K562 (cell line): ENCODE data around the gene PNLIPRP2. TPM values are rescaled to one million over a fixed set of nuclear protein-coding genes. Genes with fewer than 3 reads are reported as not detected.

Experiments
- ATAC-seq: fragments of 200-7000 bp; cut with Tn5 transposase; 3 replicates; pipeline ENCODE4 v1.9.1; 2020; ENCODE audit warnings: moderate library complexity
- BruUV-seq: library from RNA; stranded (reverse); fragments of 400-500 nt; replicated peaks from 2 replicates; lab custom pipeline; 2021; lab: Mats Ljungman, UMichigan
- CTCF ChIA-PET: fragments of 300-600 bp; formaldehyde crosslinking; extraction: SDS; loops from one replicate; lab custom pipeline; 2021; ENCODE audit warnings: low intra/inter-chr PET ratio; lab: Yijun Ruan, JAX
- POLR2A ChIA-PET: fragments of 300-600, 350-650 bp; sonication (Branson Sonifier 250); formaldehyde crosslinking; extraction: SDS; loops from one replicate; lab custom pipeline; 2021; ENCODE audit warnings: antibody characterized with exemption, inconsistent platforms; lab: Yijun Ruan, JAX
- DNase-seq, 4 experiments: peaks; one replicate each; pipeline versions ENCODE4 v3.0.0 to v3.0.0-alpha.2; 2011 to 2018; ENCODE audit warnings: low spot score in 3 of 4, mixed read lengths in 3 of 4; ENCODE audit errors: extremely low read depth in 1 of 4
- FAIRE-seq: peaks from 2 replicates; lab custom pipeline; 2011; peaks lifted over from hg19 to GRCh38; lab: Jason Lieb, UNC
- H2AFZ ChIP-seq: 2 replicates; pipeline ENCODE4 v1.6.0; 2011; ENCODE audit warnings: low read depth, low read length, control low read depth, inconsistent platforms
- H3K27ac ChIP-seq: fragments of 200-600 bp; 3 replicates; pipeline ENCODE4 v1.8.0; 2011; ENCODE audit warnings: low read depth, mild to moderate bottlenecking, control low read depth, inconsistent platforms, low read length, moderate library complexity, mixed read lengths; ENCODE audit errors: extremely low read depth
- H3K27me3 ChIP-seq, 2 experiments: fragments of 300-600 bp in 1 of 2; 2 replicates in 1 of 2; 3 replicates in 1 of 2; pipeline versions ENCODE4 v1.6.0 to v1.8.0; 2011; ENCODE audit warnings: inconsistent platforms in 2 of 2, low read length in 2 of 2, mild to moderate bottlenecking in 1 of 2, mixed read lengths in 1 of 2, moderate library complexity in 1 of 2; ENCODE audit not compliant: control insufficient read depth in 2 of 2, insufficient read depth in 2 of 2
- H3K36me3 ChIP-seq: fragments of 300-600 bp; 3 replicates; pipeline ENCODE4 v1.8.0; 2011; ENCODE audit warnings: mild to moderate bottlenecking, low read length, inconsistent platforms; ENCODE audit not compliant: control insufficient read depth, insufficient read depth
- H3K4me1 ChIP-seq, 2 experiments: fragments of 200-600 bp in 1 of 2; replicated peaks in 1 of 2; 2 replicates in 1 of 2; 3 replicates in 1 of 2; pipeline versions ENCODE4 v1.5.1 to v1.8.0; 2011; ENCODE audit warnings: inconsistent platforms in 2 of 2, low read length in 2 of 2, mild to moderate bottlenecking in 1 of 2, mixed read lengths in 1 of 2, moderate library complexity in 1 of 2; ENCODE audit not compliant: control insufficient read depth in 2 of 2, insufficient read depth in 2 of 2
- H3K4me2 ChIP-seq: 2 replicates; pipeline ENCODE4 v1.6.1; 2011; ENCODE audit warnings: low read length, control low read depth, inconsistent platforms, mixed read lengths; ENCODE audit not compliant: insufficient read depth
- H3K4me3 ChIP-seq: fragments of 200-600 bp; sonication (generic), shearing (Covaris generic); 2 replicates; pipeline ENCODE4 v1.5.1; 2016; ENCODE audit warnings: control low read depth, inconsistent platforms
- H3K79me2 ChIP-seq: fragments of 200-600 bp; 3 replicates; pipeline ENCODE4 v1.8.0; 2011; ENCODE audit warnings: low read length, inconsistent platforms; ENCODE audit not compliant: control insufficient read depth, insufficient read depth
- H3K9ac ChIP-seq, 2 experiments: 2 replicates each; pipeline versions ENCODE4 v1.6.0 to v1.6.1; 2011; ENCODE audit warnings: low read depth in 2 of 2, low read length in 2 of 2, control low read depth in 1 of 2, inconsistent platforms in 1 of 2, mild to moderate bottlenecking in 1 of 2, mixed read lengths in 1 of 2; ENCODE audit not compliant: insufficient read depth in 1 of 2
- H3K9me1 ChIP-seq: one replicate; pipeline ENCODE4 v1.6.0; 2011; ENCODE audit warnings: inconsistent platforms, mild to moderate bottlenecking, low read length, moderate library complexity; ENCODE audit not compliant: control insufficient read depth, insufficient read depth
- H3K9me3 ChIP-seq: replicated peaks from 2 replicates; pipeline ENCODE4 v1.5.1; 2011; ENCODE audit warnings: low read depth, low read length, inconsistent platforms; ENCODE audit not compliant: control insufficient read depth, insufficient read depth
- H4K20me1 ChIP-seq: replicated peaks from 2 replicates; pipeline ENCODE4 v1.6.1; 2011; ENCODE audit warnings: low read length, inconsistent platforms, mixed read lengths; ENCODE audit not compliant: control insufficient read depth, insufficient read depth
- BMI1 ChIP-seq: fragments of 150-350 bp; IDR thresholded peaks from 2 replicates; pipeline ENCODE4 v1.6.1; 2014; ENCODE audit warnings: low read length
- POLR2B ChIP-seq: fragments of 450-650 bp; IDR thresholded peaks from 2 replicates; pipeline ENCODE4 v1.6.1; 2018; ENCODE audit warnings: low read depth; ENCODE audit not compliant: partially characterized antibody
- PRMT5 ChIP-seq: sonication (generic); formaldehyde crosslinking; IDR thresholded peaks from 2 replicates; pipeline ENCODE4 v1.5.0; 2020; ENCODE audit warnings: missing genetic modification reagents
- SIX5 ChIP-seq, 2 experiments: IDR thresholded peaks; 2 replicates each; pipeline ENCODE4 v1.6.1; 2011; ENCODE audit warnings: low read length in 2 of 2, borderline replicate concordance in 1 of 2, low read depth in 1 of 2, mild to moderate bottlenecking in 1 of 2, moderate library complexity in 1 of 2; ENCODE audit not compliant: insufficient read depth in 1 of 2
- TRIM28 ChIP-seq: fragments of 450-650 bp; IDR thresholded peaks from 2 replicates; pipeline ENCODE4 v1.6.1; 2017
- USF2 ChIP-seq: sonication (generic); formaldehyde crosslinking; IDR thresholded peaks from 2 replicates; pipeline ENCODE4 v1.5.0; 2020; ENCODE audit warnings: missing genetic modification reagents
- WGBS: fragments of 100-300 bp; shearing (Covaris generic); methylation state at CpG from one replicate; pipeline ENCODE4 v1.1.6; 2016; ENCODE audit warnings: low coverage, mixed read lengths; ENCODE audit not compliant: insufficient coverage; ENCODE audit errors: missing lambda C conversion rate; 5-methylcytosine and 5-hydroxymethylcytosine counted together
- in situ Hi-C: fragments of 300-500 bp; cut with MboI; formaldehyde crosslinking; loops from 4 replicates; pipeline ENCODE4 v1.15.0; 2018; ENCODE audit warnings: inconsistent platforms, mixed read lengths
- intact Hi-C: fragments of 100-400 bp; cut with micrococcal nuclease; formaldehyde crosslinking; loops from 2 replicates; pipeline ENCODE4 v1.14.2; 2022
- polyA plus RNA-seq, 8 experiments: library from polyadenylated mRNA; depleted of rRNA in 4 of 8; stranded (reverse) in 5 of 8; unstranded in 3 of 8; fragments of >200 nt; fragmentation: Nextera tagmentation in 2 of 8; fragmentation: Illumina TruSeq in 1 of 8; extraction: Ambion mirVana in 2 of 8; extraction: Trizol in 1 of 8; gene quantifications; 2 replicates each; pipeline versions ENCODE4 v1.2.1 to v1.2.3, GENCODE V29; 2011 to 2014; ENCODE audit warnings: inconsistent platforms in 1 of 8, missing spikeins in 1 of 8
- total RNA-seq, 7 experiments: library from RNA; depleted of rRNA in 6 of 7; stranded (reverse); fragments of >200 nt in 6 of 7; fragmentation: Illumina TruSeq in 2 of 7; extraction: Trizol in 2 of 7; gene quantifications; 2 replicates each; pipeline versions ENCODE4 v1.2.1 to v1.2.3, GENCODE V29; 2011 to 2021; ENCODE audit warnings: low replicate concordance in 1 of 7
- TF ChIP-seq, protein P1 (sequence below): fragments of 450-650 bp; formaldehyde crosslinking; IDR thresholded peaks from 2 replicates; pipeline ENCODE4 v1.4.0; 2022; ENCODE audit warnings: mild to moderate bottlenecking, moderate library complexity
- TF ChIP-seq, protein P2 (sequence below), 2 experiments: fragments of 250-450 bp in 1 of 2; fragments of 450-650 bp in 1 of 2; sonication (Bioruptor Pico) in 1 of 2; IDR thresholded peaks; 2 replicates each; pipeline versions ENCODE4 v1.6.1 to v1.8.0; 2016 to 2021; ENCODE audit warnings: mild to moderate bottlenecking in 2 of 2, moderate library complexity in 2 of 2, missing compliant biosample characterization in 1 of 2, missing genetic modification characterization in 1 of 2

The PNLIPRP2 gene
- total and polyA plus RNA-seq, 9 of the 15 experiments (the other 6 are each of a cell fraction or from before 2014, with no cell fraction given), result 0.38 TPM; not detected in 8

- Histone ChIP-seq H3K9me1 (no peaks in the 10 kb centered on the region), H3K4me2 (no peak overlapping the region), H2AFZ (no peak overlapping the region), H3K27ac (no peak overlapping the region), H3K9me3 (no peaks in the 10 kb centered on the region), H4K20me1 (no peaks in the 10 kb centered on the region), H3K36me3 (no peaks in the 10 kb centered on the region), H3K79me2 (no peaks in the 10 kb centered on the region), H3K9ac (no peak overlapping the region), H3K4me1 (no peaks in the 10 kb centered on the region), H3K27me3 (no peaks in the 10 kb centered on the region; a peak in 1 of 5 replicates), H3K4me3 (no peak overlapping the region)
- intact Hi-C loops, result no loop called here
- in situ Hi-C loops, result no loop called here
- ChIA-PET CTCF (no interaction called here), POLR2A (no interaction called here)
- no TSS peak for BruUV-seq
- ATAC-seq (no peak), DNase-seq (no peak), FAIRE-seq (no peak)
- TF ChIP-seq USF2 (peak; percentile 26; the same call in 1 of the 2 replicates), POLR2B (no peak)
- 0% methylated on average over 2 of the region's 2 CpGs for WGBS
Observed at GRCh38 chr10:116636976-116637375, 16.2 kb downstream of the PNLIPRP2 start.

DNA sequence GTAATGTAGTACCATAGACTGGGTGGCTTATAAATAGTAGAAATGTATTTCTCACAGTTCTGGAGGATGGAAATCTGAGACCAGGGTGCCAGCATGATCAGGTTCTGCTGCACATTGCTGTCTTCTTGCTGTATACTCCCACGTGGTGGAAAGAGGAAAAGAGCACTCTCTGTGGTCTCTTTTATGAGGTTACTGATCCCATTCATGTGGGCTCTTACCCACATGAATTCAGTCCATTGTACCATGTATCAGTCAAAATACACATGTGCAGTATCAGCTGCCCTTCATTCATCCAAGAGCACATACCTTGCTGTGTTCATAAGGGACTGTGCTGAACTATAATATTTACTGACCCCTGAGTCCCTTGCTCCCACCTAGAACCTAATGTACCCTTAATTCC lies 17.1 kb downstream of the PNLIPRP2 start:
- H3K36me3 ChIP-seq, result no peaks in the 10 kb centered on the region
- no peaks in the 10 kb centered on the region for H3K9me3 ChIP-seq
- TF ChIP-seq SIX5 (IDR thresholded peaks at IDR 0.05; ENCODE audit: borderline replicate concordance in 1 of 2, insufficient read depth in 1 of 2, low read depth in 1 of 2, low read length in 2 of 2) (no peak), PRMT5 (CRISPR knock-in tag) (no peak), BMI1 (no peak), TRIM28 (no peak)
- TF ChIP-seq, protein P1, sequence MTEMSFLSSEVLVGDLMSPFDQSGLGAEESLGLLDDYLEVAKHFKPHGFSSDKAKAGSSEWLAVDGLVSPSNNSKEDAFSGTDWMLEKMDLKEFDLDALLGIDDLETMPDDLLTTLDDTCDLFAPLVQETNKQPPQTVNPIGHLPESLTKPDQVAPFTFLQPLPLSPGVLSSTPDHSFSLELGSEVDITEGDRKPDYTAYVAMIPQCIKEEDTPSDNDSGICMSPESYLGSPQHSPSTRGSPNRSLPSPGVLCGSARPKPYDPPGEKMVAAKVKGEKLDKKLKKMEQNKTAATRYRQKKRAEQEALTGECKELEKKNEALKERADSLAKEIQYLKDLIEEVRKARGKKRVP (CRISPR knock-in tag), result no peak
- TF ChIP-seq, protein P2, sequence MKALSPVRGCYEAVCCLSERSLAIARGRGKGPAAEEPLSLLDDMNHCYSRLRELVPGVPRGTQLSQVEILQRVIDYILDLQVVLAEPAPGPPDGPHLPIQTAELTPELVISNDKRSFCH (CRISPR knock-in tag; IDR thresholded peaks at IDR 0.05), result no peak
- TF ChIP-seq, protein P2 (tag; IDR thresholded peaks at IDR 0.05), result no peak
- DNase-seq (no peak), ATAC-seq (no peak), FAIRE-seq (no peak)
- WGBS, result 0% methylated on average over 1 of the region's 1 CpG
- no peak overlapping the region for H3K4me3 ChIP-seq
- no peak overlapping the region for H3K9ac ChIP-seq
- no peak overlapping the region for H2AFZ ChIP-seq
- H3K27ac ChIP-seq, result no peak overlapping the region
- no peaks in the 10 kb centered on the region for H3K9me1 ChIP-seq
- H4K20me1 ChIP-seq, result no peaks in the 10 kb centered on the region
- no peaks in the 10 kb centered on the region for H3K27me3 ChIP-seq
- ChIA-PET POLR2A (no interaction called here), CTCF (no interaction called here)
- no peaks in the 10 kb centered on the region for H3K4me1 ChIP-seq
- intact Hi-C loops, result no loop called here
- in situ Hi-C loops, result no loop called here
- H3K79me2 ChIP-seq, result no peaks in the 10 kb centered on the region
- no TSS peak for BruUV-seq
- H3K4me2 ChIP-seq, result no peak overlapping the region
